SIG-M5 treated with dmso at 0.1 percent for 504 hours (cell line): ENCODE results near the gene ERAP2.
A peak's percentile ranks its signal among the peaks of the same experiment; 100 is the strongest.
"Not testable (repeated sequence)": the region's sequence is repeated elsewhere in the genome, so short reads cannot be mapped to it uniquely, and the experiment has no call there.

Source experiments
- DNase-seq: peaks from one replicate; lab custom pipeline; 2025; ENCODE audit not compliant: unreplicated experiment; lab: John Stamatoyannopoulos, UW

Gene ERAP2

GRCh38 chr5:96930589-96930988 is 54.3 kb downstream of the ERAP2 start:
- no peak for DNase-seq

GRCh38 chr5:96931037-96931436 is 54.7 kb downstream of the ERAP2 start:
- not testable (repeated sequence) for DNase-seq

- peak; percentile 21 for DNase-seq
Measured at GRCh38 chr5:96931605-96932004, 55.3 kb downstream of the ERAP2 start.

GRCh38 chr5:96932026-96932425 is 55.7 kb downstream of the ERAP2 start:
- no peak for DNase-seq

GRCh38 chr5:96933764-96934707 is 57.7 kb downstream of the ERAP2 start:
- peak; percentile 75 for DNase-seq

- DNase-seq, result peak; percentile 95
Measured at GRCh38 chr5:96934708-96935558, 58.6 kb downstream of the ERAP2 start.

- peak; percentile 98 for DNase-seq
Measured at GRCh38 chr5:96935559-96936430, 59.5 kb downstream of the ERAP2 start, which contains the start of gene LNPEP. LNPEP (plus strand) TSS chr5:96936080; CDS start chr5:96936156, 76 bp downstream.

- peak; percentile 56 for DNase-seq
Measured at GRCh38 chr5:96936431-96937320, 60.4 kb downstream of the ERAP2 start.

GRCh38 chr5:96940586-96940985 is 64.3 kb downstream of the ERAP2 start:
- DNase-seq, result no peak

- no peak for DNase-seq
Measured at GRCh38 chr5:96941140-96941539, 64.8 kb downstream of the ERAP2 start.

- no peak for DNase-seq
Measured at GRCh38 chr5:96942078-96942477, 65.8 kb downstream of the ERAP2 start.

- no peak for DNase-seq
Measured at GRCh38 chr5:96942911-96943310, 66.6 kb downstream of the ERAP2 start.

GRCh38 chr5:96943799-96944198 is 67.5 kb downstream of the ERAP2 start:
- no peak for DNase-seq

- no peak for DNase-seq
Measured at GRCh38 chr5:96945144-96945897, 69.0 kb downstream of the ERAP2 start.

- no peak for DNase-seq
Measured at GRCh38 chr5:96946381-96946780, 70.1 kb downstream of the ERAP2 start.

- DNase-seq, result no peak
Measured at GRCh38 chr5:96952118-96952750, 75.9 kb downstream of the ERAP2 start.

- DNase-seq, result no peak
Measured at GRCh38 chr5:96952974-96953730, 76.9 kb downstream of the ERAP2 start.
